GM04504 (cell line): ENCODE results near the gene PDF.
A peak's percentile ranks its signal among the peaks of the same experiment; 100 is the strongest.

Experiments used
- DNase-seq: peaks from one replicate; pipeline ENCODE4 v3.0.0-alpha.2; 2012; ENCODE audit warnings: low read depth

Gene PDF

DNA sequence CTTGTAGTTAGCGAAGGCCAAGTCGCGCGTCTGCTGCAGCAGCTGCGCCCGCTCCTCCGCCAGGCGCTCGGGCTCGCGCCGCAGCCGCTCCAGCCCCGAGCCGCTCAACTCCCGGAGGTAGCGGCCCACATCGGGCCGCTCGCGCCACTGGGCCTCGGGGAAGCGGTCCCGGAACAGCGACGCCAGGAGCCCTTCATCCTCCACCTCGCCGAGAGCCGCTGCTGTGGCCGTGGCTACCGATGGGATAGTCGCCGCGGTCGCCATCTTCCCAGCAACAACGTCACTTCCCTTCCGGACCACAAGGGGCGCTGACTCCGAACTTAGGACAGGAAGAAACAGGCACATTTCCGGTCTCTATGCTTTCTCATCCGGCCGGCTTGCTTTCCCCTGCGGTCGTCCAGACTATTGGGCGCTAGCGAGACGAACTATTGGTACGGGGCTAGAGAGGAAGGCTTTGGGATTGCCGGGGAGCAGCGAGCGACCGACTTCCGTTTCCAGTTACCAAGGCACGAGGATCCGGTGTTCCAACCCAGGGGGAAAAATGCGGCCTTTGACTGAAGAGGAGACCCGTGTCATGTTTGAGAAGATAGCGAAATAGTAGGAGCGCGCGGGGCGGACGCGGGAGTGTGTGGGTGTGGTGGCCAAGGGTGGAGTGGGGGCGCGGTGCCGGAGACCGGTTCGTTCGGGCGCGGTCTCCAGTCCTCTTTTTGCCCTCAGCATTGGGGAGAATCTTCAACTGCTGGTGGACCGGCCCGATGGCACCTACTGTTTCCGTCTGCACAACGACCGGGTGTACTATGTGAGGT lies 9.1 kb upstream of the PDF start, which contains the start of the genes COG8 and NIP7:
Gene COG8, minus strand, starts transcription at position 276 of the 806 bp plus-strand sequence. Its CDS starts 12 bp downstream, at position 264.
Gene NIP7, plus strand, starts transcription at position 484 of the 806 bp plus-strand sequence. Its CDS starts 58 bp downstream, at position 542.
- DNase-seq: peak; percentile 98

DNA sequence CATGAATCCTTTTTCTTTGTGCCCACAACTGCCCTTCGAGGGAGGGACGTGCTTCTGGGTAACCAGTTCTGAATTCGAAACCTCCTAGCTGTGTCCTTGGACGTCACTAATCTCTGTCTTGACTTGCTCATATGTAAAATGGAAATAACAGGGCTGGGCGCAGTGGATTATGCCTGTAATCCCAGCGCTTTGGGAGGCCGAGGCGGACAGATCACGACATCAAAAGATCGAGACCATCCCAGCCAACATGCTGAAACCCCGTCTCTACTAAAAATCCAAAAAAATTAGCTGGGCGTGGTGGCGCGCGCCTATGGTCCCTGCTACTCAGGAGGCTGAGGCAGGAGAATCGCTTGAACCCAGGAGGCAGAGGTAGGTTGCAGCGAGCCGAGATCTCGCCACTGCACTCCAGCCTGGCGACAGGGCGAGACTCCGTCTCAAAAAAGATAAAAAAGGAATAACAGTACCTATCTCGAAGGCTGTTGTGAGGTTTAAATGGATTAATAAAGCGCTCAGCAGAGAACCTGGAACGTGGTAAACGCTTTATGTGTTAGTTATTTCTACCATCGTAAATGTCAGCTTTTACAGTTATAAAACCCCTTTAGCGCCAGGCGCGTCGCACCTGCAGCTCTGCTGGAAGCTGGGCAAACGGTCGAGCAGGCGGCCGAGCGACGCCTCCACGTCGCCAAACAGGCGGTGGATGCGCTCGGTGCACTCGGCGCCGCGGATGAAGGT lies 8.3 kb upstream of the PDF start:
- no peak for DNase-seq

DNA sequence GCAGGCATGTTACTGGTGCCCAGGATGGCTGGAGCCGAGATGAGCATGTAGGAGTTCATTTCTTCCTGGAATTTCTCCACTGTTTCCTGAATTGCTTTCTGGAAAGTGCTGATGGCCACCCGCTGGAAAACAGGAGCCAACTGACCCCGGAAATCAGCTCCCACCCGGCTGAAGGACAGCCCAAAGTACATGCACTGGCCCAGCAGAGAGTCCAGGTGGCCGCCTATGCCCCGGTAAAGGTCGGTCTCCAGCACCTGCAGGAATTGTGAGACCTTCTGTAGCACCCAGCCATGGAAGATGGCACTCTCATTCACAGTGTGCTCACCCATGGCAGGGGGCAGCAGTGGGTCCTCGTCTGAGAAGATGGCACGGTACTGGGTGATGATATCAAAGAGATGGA lies 4.3 kb upstream of the PDF start:
- no peak for DNase-seq

DNA sequence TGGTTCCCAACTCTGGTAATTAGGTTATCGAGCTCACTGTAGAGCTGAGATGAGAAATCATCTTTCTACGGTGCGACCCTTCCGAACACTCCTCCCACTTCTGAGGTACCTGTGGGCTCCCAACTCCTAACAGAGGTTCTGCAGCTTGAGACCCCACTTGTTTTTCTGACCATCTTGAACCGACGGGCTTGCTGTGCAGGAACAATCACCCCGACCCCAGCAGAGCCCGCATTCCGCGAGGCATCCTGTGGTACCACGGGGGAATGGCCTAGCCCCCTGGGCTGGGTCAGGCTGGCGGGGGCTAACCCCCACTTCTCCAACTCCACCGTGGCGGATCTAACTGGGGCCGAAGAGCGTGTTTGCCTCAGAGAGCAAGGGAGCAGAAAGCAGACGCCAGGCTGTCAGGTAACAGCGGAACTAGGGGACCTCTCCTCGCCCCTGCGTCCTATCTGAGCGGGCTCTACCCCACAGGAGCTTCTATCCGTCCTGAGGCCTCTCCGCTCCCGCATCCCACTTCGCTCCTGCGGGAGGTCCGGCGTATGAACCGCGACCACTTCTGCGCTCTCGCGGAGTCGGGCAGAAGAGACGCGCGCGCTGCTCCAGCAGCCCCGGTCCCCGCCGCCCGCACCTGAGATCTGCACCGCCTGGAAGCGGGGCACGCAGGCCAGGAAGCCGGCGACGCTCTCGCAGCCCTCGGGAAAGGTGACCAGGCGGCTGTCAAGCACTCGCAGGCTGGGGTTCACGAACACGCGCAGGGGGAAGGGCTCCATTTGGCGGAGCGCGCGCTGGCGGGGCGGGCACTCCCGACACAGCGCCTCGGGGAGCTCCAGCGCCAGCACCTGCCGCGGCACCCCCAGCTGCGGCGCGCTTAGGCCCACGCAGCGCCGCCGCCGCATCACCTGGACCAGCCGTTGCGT lies 761 bp downstream of the PDF start:
- DNase-seq: no peak

DNA sequence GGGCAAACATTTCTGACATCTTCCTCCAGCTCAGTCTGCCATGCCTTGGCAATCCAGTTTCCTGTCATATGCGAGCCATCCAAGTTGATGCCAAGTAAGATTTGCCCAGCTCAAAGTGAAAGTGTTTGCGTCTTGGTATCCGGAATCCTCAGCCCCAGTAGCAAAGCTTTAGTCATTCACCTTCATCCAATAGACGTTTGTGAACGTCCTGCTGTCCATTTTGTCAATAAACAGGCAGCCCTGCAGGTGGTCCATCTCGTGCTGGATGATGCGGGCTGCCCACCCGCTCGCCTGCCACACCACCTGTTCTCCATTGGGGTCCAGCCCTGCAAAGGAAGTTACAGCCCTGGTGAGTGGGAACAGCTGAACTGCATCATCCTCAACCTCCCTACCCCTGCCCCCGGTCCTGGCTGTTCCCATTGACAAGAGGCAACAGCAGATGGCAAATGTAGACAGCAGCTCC lies 1.5 kb downstream of the PDF start:
- DNase-seq: no peak

DNA sequence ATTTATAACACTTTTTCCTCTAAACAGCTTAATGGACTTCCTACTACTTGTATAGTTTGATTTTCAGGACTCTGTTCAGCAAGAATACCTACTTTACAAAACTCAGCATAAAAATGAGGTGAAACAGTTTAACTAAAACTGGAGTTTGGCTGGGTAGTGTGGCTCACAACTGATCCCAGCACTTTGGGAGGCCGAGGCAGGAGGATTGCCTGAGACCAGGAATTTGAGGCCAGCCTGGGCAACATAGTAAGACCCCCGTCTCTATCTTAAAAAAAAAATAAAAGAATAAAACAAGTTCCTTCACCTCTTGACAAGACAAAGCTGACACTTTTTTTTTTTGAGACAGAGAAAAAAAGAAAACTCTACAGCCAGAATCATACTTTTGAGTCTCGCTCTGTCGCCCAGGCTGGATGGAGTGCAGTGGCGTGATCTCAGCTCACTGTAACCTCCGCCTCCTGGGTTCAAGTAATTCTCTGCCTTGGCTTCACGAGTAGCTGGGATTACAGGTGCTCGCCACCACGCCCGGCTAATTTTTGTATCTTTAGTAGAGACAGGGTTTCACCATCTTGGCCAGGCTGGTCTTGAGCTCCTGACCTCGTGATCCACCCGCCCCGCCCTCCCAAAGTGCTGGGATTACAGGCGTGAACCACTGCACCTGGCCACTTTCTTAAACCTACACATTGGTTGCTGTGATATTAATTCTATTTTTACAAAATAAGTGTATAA lies 2.6 kb downstream of the PDF start:
- no peak for DNase-seq

DNA sequence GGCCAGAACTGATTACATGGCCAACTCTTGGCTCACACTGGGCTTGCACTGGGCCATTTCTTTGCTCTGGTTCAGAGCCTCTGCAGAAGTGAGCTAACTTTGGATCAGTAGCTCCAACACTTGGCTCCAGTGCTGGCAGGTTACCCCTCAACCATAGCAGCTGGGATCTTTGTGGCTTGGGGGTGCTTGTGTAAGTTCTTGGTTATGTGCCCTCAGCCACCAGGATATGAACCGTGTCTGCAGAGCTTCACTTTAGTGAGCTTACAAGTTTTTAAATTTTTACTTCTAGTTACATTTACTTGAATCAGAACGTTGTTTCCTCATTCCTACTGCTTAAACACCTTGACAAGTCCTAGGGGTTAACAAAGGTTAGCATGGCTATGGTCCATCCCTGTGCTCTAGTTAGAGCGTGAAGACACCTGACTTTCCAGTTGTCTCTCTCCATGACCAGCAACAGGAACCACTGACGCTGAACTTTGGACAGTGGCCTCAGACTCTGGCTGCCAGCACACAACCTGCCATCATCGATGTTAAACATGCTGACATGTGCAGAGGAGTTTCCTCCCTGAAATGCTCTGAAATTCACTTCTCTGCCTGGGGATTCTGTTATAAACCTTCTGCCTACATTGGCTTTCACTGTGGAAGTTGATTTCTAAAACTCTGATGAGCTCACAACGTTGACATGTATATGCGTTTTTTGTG lies 4.1 kb downstream of the PDF start:
- DNase-seq: no peak

DNA sequence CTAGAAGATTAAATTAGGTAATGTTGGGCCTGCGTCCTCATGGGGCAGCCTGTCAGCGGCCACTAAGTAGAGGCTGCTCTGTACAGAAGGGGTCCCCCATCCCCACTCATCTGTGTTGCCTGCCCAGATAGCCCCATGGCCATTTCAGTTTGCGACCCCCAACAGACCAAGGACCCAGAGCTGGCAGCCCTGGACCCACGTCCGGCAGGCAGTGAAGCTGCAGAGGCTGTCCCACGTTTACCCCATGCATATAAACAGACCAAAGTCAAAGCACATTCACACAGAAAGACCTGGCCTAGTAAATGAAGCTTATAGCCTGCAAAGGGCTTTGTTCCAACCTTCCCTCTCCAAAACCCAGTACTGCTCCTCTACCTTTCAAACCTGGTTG lies 4.6 kb downstream of the PDF start:
- DNase-seq: no peak

DNA sequence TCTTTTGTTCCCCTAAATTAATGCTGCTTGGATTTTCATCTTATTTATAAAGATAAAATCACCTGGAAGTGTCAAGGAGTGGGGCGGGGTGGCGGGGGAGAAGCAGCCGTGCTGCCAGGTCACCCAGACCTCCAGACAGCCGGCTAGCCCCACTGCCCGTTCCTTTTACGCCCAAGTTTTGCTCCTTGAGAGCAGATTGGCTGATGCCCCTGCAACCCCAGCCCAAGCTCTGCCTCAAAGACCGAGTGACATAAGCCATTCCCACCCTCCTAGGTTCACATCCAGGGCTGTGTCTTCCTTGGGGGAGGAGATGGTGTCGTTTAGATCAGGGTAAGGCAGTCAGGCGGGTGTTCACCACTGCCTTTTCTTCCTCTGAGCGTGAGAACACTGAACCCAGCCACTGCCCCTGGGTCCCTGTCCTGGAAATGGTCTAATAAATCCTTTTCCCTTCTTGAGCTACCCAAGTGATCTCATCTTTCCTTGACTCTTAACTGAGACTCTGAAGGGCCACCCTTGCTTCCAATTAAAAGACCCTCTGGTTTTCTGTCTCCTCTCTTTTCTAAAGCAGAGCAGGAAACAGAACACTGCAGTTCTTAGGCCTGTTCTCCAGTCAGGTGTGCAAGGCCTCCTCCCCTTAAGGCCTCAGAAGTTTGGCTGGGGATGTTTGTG lies 5.7 kb downstream of the PDF start:
- no peak for DNase-seq

DNA sequence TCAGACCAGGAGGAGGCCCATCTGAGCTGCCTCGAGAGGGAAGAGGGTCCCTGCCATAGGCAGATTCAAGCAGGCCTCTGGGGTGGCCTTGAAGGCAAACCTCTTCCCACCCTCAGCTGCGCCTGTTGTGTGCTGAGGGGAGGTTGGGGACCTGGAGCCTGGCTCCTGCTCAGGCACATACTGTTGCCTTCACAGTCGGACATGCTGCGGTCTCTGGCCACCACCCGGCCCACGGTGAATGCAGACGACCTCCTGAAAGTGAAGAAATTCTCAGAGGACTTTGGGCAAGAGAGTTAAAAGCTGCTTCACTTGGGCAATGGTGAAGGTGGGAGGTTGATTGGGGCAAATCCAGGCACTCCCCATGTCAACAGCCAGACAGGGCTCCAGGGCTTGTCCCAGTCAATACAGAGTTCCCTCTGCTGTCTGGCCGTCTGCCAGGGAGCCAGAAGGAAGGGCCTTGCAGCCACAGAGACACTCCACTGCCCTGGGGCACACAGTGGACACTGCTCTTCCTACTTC lies 6.3 kb downstream of the PDF start:
- DNase-seq: no peak

DNA sequence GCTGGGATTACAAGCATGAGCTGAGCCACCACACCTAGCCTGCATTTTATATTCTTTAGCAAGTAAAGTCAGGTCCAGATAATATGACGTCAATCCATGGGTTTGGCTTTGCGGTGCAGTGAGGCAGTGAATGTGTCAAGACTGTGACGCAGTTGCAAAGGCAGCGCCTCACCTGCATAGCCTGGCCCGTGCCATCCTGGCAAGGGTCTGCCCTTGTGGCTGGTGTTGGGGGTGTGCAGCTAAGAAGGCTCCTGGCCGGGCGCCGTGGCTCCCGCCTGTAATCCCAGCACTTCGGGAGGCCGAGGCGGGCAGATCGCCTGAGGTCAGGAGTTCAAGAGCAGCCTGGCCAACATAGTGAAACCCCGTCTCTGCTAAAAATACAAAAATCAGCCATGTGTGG lies 7.0 kb downstream of the PDF start:
- DNase-seq: no peak

DNA sequence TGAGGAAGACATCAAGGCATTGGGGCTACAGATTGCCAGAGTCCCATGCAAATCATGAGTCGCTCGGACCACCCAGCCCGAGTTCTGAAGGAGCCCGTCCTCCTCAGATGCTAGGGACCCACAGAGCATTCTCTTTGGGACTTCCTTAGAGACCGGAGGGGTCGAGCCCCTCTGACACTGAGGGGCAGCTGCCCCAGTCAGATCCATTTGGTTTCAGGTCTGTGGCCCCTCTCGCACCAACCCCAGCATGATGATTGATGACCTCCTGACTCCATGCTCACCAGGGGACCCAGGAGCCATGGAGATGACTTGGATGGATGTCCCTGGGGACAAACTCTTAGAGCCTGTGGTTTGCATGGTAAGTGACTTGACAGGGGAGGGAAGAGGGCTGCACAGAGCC lies 8.0 kb downstream of the PDF start:
- DNase-seq: no peak

DNA sequence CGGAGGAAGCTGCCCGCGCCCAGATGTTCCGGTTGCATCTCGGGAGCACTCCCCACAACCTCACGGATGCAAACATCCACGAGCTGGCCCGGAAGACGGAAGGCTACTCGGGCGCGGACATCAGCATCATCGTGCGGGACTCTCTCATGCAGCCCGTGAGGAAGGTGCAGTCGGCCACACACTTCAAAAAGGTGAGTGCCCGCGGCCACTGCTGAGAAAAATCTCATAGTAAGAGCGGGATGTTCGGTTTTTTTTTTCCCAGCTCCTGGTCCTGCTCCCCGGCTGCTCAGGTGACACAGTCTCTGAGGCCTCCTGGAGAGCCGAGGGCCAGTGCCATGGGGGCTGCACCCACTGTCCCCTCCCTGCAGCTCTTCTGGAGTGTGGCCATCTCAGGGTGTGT lies 9.3 kb downstream of the PDF start:
- DNase-seq: no peak

DNA sequence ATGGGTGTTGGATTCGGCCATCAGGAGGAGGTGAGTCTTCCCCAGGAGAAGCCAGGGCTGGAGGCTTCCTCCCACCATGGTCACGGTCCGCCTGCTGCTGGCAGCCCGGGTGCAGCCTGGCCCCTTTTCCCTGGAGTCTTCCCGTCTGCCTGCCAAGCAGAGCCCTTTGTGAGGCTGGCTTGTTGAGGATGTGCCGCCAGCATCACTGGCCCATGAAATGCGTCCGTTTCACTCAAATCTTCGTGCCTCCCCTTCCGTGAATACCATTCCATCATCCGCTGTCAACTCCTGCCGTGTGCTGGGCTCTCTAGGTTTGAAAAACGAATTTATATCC lies 9.7 kb downstream of the PDF start:
- DNase-seq: no peak

DNA sequence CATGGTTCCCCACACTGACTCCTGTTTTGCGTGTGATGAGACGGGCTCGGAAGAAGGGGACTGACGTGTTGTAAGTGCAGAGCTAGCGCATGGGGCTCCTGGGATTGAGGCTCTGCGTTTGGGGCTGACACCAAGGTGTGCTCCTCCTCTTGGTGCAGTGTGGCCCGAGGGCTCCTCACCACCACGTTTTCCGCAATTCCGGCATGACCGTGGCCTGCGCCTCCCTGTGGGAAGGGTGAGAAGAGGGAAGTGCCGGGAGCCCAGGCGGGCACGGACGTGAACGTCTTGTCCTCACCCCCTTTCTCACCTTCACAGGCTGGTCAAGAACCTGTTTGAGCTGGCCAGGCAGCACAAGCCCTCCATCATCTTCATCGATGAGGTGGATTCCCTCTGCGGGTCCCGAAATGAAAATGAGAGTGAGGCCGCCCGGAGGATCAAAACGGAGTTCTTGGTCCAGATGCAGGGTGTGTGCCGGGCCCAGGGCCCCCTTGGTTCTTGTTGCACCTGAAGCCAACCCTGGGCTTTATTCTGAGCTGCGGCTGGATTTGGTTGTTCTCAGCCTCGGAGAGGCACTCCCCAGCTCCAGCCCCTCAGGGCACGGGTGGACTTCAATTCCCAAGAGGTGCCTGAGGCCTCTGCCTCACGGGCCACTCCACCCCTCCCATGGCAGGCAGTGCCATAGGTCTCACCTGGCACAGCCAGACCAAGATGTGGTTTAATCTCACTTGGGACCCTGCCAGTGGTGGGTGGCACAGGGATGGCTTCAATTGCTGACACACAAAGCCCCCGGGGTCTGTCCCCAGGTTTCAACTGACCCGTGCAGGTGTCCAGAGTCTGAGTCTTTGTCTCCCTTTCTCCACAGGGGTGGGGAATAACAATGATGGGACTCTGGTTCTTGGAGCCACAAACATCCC lies 10.3 kb downstream of the PDF start:
- DNase-seq: no peak

DNA sequence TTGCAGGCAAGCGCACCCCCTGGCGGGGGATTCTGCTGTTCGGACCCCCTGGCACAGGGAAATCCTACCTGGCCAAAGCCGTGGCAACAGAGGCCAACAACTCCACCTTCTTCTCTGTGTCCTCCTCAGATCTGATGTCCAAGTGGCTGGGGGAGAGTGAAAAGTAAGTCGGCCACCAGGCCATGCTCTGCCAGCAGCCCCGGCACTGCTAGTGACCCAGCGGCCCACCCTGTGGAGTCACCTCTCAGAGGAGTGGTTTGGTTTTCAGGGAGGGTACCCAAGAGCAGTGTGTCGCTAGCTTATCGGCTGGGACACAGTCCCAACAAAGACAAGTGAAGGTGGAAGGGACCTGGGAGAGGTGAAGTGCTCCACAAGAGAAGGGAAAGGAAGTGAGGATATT lies 11.0 kb downstream of the PDF start:
- DNase-seq: no peak

DNA sequence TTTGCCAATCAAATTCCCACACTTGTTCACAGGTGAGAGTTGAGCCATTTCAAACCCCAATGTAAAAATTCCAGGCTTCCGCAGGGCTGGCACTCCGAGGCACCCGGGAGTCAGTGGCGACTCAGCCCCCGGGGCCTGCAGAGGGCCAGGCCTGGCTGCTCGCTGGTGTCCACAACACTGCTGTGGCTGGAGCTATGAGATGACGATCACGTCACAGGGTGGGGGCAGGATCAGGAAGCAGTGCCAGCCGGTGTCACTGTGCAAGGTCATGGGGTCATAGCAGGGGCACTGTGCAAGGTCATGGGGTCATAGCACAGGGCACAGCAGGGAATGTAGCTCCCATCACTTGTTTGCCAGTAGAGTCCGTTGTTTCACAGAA lies 11.5 kb downstream of the PDF start:
- DNase-seq: no peak

DNA sequence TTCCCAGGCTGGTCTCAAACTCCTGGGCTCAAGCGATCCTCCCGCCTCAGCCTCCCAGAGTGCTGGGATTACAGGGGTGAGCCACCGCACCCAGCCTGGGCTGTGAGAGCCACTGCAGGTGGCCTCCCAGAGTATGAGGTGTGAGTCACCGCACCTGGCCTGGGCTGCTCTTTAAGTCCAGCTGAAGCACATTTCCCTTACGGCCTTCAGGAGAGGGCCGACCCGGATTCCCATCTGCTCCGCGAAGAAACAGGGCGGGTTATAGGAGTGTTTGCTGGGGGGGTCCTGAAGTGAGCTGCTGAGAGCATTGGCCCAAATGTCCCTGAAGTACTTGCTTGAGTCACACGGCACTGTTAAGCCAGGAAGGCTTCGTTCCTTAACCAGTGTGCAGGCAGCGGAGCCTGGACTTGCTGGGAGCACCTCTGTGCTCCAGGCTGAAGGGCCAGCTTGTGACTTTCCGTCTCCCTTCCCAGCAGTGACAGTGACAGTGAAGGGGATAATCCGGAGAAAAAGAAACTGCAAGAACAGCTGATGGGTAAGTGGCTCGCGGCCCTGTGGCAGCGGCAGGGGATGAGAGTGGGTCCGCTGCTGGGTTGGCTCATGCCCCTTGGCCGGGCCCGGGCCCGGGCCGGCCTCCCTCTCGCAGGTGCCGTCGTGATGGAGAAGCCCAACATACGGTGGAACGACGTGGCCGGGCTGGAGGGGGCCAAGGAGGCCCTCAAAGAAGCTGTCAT lies 12.0 kb downstream of the PDF start:
- no peak for DNase-seq
